ENCODE results near the gene GPHA2.

The GPHA2 gene

GRCh38 chr11:64888729-64889511, 46.8 kb downstream of the GPHA2 start:
- no peak for DNase-seq

GRCh38 chr11:64888406-64888728, 47.3 kb downstream of the GPHA2 start:
- no peak for DNase-seq

GRCh38 chr11:64887757-64888405, 47.8 kb downstream of the GPHA2 start:
- peak; percentile 89 for DNase-seq

- DNase-seq = no peak
Measured at GRCh38 chr11:64887234-64887756, 48.4 kb downstream of the GPHA2 start.

- peak; percentile 48 for DNase-seq
Measured at GRCh38 chr11:64885367-64886286, 50.1 kb downstream of the GPHA2 start.

All from stimulated activated CD4-positive, alpha-beta T cell treated with anti-CD3 and anti-CD28 coated beads, Interleukin-15, amount 100 ng/mL, for 24 hours (primary cell).